GM23248 (cell line): ENCODE measurements around the gene CFAP20DC.

Source experiments
- EZH2 ChIP-seq: fragments of 200-600 bp; sonication (generic); IDR thresholded peaks from 2 replicates; pipeline ENCODE4 v1.6.1; 2018; ENCODE audit warnings: antibody characterized with exemption, mild to moderate bottlenecking; ENCODE audit not compliant: insufficient read depth, poor library complexity, severe bottlenecking
- EZH2phosphoT487 ChIP-seq: fragments of 200-600 bp; sonication (generic); IDR thresholded peaks from 2 replicates; pipeline ENCODE4 v1.6.1; 2018; ENCODE audit warnings: antibody characterized with exemption, moderate library complexity, mild to moderate bottlenecking, low read depth; ENCODE audit not compliant: insufficient read depth

GRCh38 chr3:58962040-58962651, 87.7 kb downstream of the CFAP20DC start:
- TF ChIP-seq EZH2, result no peak
- TF ChIP-seq EZH2phosphoT487, result no peak
